Activated CD4-positive, alpha-beta T cell treated with anti-CD3 and anti-CD28 coated beads, Interleukin-2, amount 10 ng/mL, durations not matched to agents 24 days and 14 days (primary cell): ENCODE measurements around the gene NAA40. TPM values are rescaled to one million over a fixed set of nuclear protein-coding genes. Genes with fewer than 3 reads are reported as not detected.

Source experiments
- total RNA-seq: library from RNA; stranded (reverse); gene quantifications from 2 replicates; pipeline ENCODE4 v1.2.3, GENCODE V29; 2022

Gene NAA40
- total RNA-seq, 1 donor from 2014 or later, result 26.1 TPM

Other genes with a start within 250 kb of the NAA40 start
- 3.8 and 5.3 TPM in 2 replicates for gene ZFTA, start 170.2 kb upstream of the NAA40 start, total RNA-seq
- gene SPINDOC, start 125.5 kb upstream of the NAA40 start, total RNA-seq, result 60.2 and 65.8 TPM in 2 replicates
- 34.2 and 41.0 TPM in 2 replicates for gene MARK2, start 99.9 kb upstream of the NAA40 start, total RNA-seq
- 0.26 and 0.28 TPM in 2 replicates for gene RCOR2, start 21.8 kb upstream of the NAA40 start, total RNA-seq
- gene COX8A, start 35.6 kb downstream of the NAA40 start, total RNA-seq, result 302 TPM in 2 replicates
- 105 and 115 TPM in 2 replicates for gene OTUB1, start 47.4 kb downstream of the NAA40 start, total RNA-seq
- not detected in 2 replicates for gene FLRT1, start 96.9 kb downstream of the NAA40 start, total RNA-seq
- 28.6 and 29.6 TPM in 2 replicates for gene MACROD1, start 227.1 kb downstream of the NAA40 start, total RNA-seq
- gene STIP1, start 247.2 kb downstream of the NAA40 start, total RNA-seq, result 521 and 535 TPM in 2 replicates